ENCODE results near the gene FAM111B. TPM values are rescaled to one million over a fixed set of nuclear protein-coding genes. Genes with fewer than 3 reads are reported as not detected.

The FAM111B gene
- total RNA-seq, 1 donor from 2014 or later, result 1.1 TPM

Other genes with a start within 250 kb of the FAM111B start
- gene GLYATL1, start 167.7 kb upstream of the FAM111B start, total RNA-seq, result not detected
- gene GLYATL1B, start 20.9 kb upstream of the FAM111B start, total RNA-seq, result not detected
- 12.0 TPM for gene FAM111A, start 35.6 kb downstream of the FAM111B start, total RNA-seq
- gene DTX4, start 64.9 kb downstream of the FAM111B start, total RNA-seq, result 2.1 TPM
- gene MPEG1, start 105.7 kb downstream of the FAM111B start, total RNA-seq, result 18.3 TPM